ENCODE data around the gene ALKBH7.
"Not testable (repeated sequence)": the region's sequence is repeated elsewhere in the genome, so short reads cannot be mapped to it uniquely, and the experiment has no call there.

ALKBH7 gene

GRCh38 chr19:6373096-6373812, 660 bp downstream of the ALKBH7 start:
- peak; percentile 99 for DNase-seq

- no peak for DNase-seq
Observed at GRCh38 chr19:6373813-6374108, 1.2 kb downstream of the ALKBH7 start.

- DNase-seq = no peak
Observed at GRCh38 chr19:6374161-6374709, 1.6 kb downstream of the ALKBH7 start.

DNA sequence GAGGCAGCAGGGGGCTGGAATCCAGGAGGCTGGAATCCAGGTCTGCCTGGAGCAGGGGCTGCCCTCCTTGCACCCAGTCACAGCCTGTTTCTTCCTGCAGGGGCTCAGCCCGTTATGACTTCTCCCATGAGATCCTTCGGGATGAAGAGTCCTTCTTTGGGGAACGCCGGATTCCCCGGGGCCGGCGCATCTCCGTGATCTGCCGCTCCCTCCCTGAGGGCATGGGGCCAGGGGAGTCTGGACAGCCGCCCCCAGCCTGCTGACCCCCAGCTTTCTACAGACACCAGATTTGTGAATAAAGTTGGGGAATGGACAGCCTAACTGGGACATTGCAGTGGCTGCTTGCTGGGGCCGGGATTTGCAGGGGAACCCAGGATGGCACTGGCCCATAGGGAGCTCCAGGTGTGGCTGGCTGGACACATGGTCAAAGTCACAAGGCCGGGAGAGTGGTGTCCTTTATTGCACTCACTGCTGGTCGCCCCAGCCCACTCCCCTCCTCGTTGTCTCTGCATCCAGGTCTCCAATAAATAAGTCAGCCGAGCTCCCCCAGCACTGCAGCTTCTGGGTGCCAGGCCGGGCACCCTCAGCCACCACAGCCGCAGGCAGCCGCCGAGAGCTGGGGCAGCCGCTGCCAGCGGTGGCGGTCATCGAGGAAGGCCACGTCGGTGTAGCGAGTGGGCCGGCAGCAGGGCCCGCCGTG, 2.3 kb downstream of the ALKBH7 start:
- DNase-seq = no peak

DNA sequence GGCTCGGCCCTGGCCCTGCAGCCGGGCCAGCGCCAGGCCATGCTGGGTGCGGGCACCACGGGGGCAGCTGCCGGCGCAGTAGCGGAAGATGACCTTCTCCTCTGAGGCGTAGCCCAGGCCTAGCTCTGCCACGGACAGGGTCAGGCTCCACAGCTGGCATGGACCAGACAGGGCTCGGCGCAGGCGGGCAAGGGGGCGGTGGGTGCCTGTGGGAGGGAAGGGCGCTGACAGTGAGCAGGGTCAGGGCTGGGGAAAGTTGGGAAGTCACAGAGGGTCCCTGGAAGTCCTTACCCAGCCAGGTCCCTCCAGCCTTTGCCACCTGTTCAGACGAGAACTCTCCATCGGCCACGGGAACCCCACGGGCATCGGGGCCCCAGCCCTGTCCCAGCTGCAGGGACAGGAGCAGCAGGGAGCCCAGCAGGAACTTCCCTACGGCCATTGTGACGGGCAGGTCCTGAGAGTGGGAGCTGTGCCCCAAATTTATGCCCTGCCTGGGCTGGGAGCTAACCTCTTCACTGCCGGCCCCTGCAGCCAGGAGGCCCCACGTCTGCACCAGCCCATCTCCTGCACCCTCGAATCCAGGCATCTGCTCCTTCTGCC, 2.9 kb downstream of the ALKBH7 start, which contains the start of gene PSPN:
Gene PSPN (minus strand): TSS at position 523 of the 600 bp plus-strand sequence. CDS start 84 bp downstream, at position 439.
- DNase-seq = no peak

DNA sequence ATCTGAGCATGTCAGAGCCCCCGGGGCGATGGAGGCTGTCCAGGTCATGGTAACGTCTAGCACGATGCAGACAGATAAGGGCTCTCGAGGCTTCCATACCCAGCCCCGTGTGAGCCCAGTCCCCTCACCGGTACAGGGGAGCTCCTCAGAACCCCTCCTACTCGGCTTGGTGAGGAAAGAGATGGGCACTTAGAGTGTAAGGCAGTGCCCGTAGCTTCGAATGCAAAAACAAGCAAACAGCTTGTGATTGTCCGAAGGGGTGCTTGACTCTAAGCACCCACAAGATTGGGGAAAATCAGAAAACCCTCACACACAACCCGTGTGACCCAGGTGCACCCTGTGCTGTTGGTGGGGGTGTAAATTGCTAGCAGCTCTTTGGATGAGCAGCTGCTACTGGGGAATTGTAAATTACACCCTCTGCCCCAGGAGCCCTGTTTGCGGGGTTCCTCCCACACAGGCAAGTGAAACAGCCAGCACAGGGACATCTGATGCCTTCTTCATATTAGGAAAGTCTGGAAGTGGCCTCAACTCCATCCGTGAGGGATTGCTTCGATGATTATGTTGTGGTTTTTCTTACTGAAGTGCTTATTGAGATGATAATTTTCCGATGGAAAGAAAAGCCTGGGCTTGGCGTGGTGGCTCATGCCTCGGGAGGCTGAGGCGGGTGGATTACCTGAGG, 4.1 kb downstream of the ALKBH7 start:
- no peak for DNase-seq

DNA sequence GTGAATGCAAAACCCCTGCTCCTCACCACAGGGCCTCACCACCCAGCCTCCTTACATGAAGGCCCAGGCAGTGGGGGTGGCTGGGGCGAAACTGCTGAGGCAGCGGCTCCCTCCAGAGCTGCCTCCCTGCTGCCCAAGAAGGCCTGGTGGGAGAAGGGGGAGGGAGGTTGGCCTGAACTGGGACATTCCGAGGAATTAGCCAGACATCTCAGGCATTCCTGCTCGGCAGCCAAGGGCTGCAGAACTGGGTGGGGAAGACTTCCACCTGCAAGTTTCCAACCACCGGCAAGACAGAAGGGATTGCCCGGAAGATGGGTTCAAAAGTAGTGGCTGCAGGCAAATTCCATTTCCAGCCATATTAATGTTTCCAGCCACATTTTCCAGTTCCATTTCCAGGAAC, 5.4 kb downstream of the ALKBH7 start:
- no peak for DNase-seq

DNA sequence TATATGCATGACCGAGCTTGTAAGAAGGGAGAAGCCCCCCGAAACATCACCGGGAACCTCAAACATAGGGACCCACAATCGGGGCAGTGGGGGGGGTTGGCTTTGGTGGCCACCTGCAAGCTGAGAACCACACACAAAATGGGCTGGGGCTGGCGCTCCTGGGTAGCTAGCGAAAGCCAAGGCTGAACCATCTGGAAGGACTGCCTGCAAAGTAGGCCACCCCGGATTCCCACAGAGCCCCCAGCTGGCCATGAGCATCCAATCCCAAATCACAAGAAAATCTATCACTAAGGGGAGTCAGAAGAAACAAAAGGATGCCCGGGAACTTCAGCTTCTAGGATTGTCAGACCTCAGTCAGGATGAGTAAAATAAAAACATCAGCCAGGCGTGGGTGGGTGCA, 5.9 kb downstream of the ALKBH7 start:
- no peak for DNase-seq

- no peak for DNase-seq
Observed at GRCh38 chr19:6379744-6380143, 7.2 kb downstream of the ALKBH7 start.

- DNase-seq = no peak
Observed at GRCh38 chr19:6381030-6381750, 8.6 kb downstream of the ALKBH7 start.

GRCh38 chr19:6383188-6383587, 10.6 kb downstream of the ALKBH7 start:
- DNase-seq = no peak

- no peak for DNase-seq
Observed at GRCh38 chr19:6384381-6384780, 11.8 kb downstream of the ALKBH7 start.

- no peak for DNase-seq
Observed at GRCh38 chr19:6387372-6387771, 14.8 kb downstream of the ALKBH7 start.

DNA sequence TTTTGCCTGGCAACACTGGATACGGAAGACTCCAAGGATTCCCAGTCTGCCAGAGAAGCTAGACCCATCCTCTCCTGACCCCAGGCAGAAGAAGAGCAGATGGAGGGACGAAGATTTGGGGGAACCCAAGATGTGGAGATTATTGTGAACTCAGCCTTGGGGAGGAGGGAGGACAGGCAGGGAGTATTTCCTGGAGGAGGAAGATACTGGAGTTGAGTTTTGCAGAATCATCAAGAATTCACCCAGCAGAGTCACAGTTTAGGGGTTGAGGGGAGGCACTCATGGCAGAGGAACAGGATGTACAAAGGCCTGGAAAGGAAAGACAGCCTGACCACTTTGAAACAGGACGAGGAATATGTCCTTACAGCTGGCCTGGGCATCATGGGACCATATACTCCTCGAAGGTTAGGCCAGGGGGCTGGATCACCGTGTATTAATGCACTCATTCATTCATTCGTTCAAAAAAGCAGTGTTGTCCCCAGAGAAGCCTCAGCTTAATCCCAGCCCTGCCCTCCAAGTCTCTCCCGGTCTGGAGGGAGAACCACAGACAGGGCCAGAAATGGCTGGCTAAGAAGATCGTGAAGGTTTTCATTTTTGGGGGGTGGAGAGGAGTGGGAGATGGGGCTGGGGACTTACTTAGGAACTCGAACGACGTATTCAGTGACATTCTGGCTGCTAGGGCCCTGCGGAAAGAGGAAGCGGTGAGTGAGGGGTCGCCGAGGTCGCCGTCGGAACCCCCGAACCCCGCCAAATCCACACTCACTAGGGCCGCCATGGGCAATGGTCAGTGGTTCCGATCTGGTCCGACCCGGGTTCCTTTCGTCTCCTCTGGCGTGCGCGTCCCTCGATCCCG, 19.9 kb downstream of the ALKBH7 start:
- no peak for DNase-seq

DNA sequence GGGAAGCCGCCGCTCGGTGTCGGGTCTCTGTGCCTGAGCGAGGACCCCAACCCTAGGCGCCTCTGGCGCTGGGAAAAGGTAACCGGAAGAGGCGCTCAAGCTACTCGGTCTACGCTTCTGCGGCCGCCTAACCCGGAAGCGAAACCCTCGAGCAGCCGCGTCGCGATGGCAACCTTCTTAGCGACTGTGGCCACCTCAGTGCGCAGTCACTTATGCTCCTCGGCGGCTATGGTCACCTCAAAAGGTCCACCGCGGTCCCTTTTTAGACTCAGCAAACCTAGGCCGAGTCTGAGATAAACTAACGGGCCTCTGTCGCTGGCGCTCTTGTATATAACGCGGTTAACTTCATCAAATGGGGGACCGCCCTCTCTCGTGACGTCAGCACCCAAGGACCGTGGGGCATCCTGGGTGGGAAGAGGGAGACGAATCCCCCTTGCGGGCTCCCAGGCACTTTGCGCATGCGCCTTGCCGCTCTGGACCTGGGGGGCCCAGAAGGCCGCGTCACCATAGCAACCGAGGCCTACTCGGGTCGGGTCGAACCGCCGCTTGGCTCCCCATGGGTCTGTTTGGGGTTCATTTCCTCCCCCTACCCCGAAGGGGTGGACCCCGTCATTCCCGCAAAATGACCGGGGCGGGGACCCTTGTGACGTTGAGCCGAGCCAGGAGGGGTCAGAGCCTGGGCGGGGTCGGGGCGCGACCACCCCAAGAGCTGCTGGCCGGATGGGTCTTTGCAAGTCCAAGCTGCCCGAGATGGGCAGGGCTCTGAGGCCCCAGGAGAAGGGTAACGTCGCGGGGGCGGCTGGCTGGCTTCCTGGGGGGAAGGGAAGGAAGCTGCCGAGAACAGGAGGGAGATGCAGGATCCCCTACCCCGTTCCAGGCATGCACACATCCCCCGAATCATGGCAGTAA, 20.7 kb downstream of the ALKBH7 start, which contains the start of gene GTF2F1:
Gene GTF2F1 (minus strand): TSS at position 91 of the 909 bp plus-strand sequence. CDS start 169 bp downstream, outside the sequence.
- DNase-seq = peak; percentile 92

- DNase-seq = peak; percentile 71
Observed at GRCh38 chr19:6393983-6394412, 21.4 kb downstream of the ALKBH7 start.

- DNase-seq = no peak
Observed at GRCh38 chr19:6394831-6395230, 22.2 kb downstream of the ALKBH7 start.

- no peak for DNase-seq
Observed at GRCh38 chr19:6396305-6396704, 23.7 kb downstream of the ALKBH7 start.

DNA sequence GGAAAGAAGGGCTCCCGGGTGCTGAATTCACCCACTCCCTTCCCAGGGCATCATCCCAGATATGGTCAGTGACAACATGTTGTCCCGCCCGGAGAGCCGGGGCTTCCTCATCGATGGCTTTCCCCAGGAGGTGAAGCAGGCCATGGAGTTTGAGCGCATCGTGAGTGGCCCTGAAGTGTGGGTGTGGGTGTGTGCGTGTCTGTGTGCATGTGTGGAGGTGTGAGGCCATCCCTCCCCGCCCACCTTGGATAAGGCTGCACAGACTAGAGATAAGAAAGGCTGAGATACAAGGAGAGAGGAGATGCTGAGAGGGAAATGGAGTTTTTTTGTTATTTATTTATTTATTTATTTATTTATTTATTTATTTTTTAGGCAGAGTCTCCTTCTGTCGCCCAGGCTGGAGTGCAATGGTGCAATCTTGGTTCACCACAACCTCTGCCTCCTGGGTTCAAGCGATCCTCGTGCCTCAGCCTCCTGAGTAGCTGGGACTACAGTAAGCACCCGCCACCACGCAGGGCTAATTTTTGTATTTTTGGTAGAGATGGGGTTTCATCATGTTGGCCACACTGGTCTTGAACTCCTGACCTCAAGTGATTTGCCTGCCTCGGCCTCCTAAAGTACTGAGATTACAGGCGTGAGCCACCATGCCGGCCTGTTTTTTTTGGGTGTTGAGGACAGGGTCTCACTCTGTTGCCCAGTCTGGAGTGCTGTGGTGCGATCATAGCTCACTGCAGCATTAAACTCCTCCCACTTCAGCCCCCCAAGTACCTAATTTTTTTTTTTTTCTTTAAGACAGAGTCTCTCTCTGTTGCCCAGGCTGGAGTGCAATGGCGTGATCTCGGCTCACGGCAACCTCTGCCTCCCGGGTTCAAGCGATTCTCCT, 27.7 kb downstream of the ALKBH7 start:
- DNase-seq = not testable (repeated sequence)

All from activated naive CD4-positive, alpha-beta T cell treated with Interleukin-2 at 50 U/mL for 16 hours (primary cell).